EL (cell line): ENCODE measurements around the gene GUCD1.
A peak's percentile ranks its signal among the peaks of the same experiment; 100 is the strongest.

Experiments used
- DNase-seq: peaks from one replicate; pipeline ENCODE4 v3.0.0-alpha.2; 2016

Gene GUCD1

GRCh38 chr22:24523873-24524272 is 31.1 kb downstream of the GUCD1 start:
- peak; percentile 37 for DNase-seq

- peak; percentile 63 for DNase-seq
These were observed 33.1 kb downstream of the GUCD1 start for GRCh38 chr22:24521791-24522245.

- DNase-seq = no peak
These were observed 35.4 kb downstream of the GUCD1 start for GRCh38 chr22:24519496-24519895.

- no peak for DNase-seq
These were observed 36.0 kb downstream of the GUCD1 start for GRCh38 chr22:24518771-24519485.

GRCh38 chr22:24518228-24518627 is 36.7 kb downstream of the GUCD1 start:
- no peak for DNase-seq

- DNase-seq = no peak
These were observed 37.5 kb downstream of the GUCD1 start for GRCh38 chr22:24517446-24517845.

- DNase-seq = peak; percentile 92
These were observed 38.6 kb downstream of the GUCD1 start for GRCh38 chr22:24516301-24516737.

GRCh38 chr22:24515027-24515338 is 40.0 kb downstream of the GUCD1 start:
- no peak for DNase-seq

GRCh38 chr22:24514241-24515026 is 40.5 kb downstream of the GUCD1 start:
- DNase-seq = no peak

GRCh38 chr22:24513378-24514240 is 41.3 kb downstream of the GUCD1 start:
- DNase-seq = no peak

GRCh38 chr22:24512043-24512442 is 42.9 kb downstream of the GUCD1 start:
- no peak for DNase-seq

GRCh38 chr22:24510637-24511625 is 44.0 kb downstream of the GUCD1 start:
- no peak for DNase-seq

GRCh38 chr22:24507716-24508115 is 47.2 kb downstream of the GUCD1 start:
- DNase-seq = no peak

- peak; percentile 42 for DNase-seq
These were observed 48.0 kb downstream of the GUCD1 start for GRCh38 chr22:24506802-24507438.

- DNase-seq = no peak
These were observed 49.8 kb downstream of the GUCD1 start for GRCh38 chr22:24504956-24505736.

- DNase-seq = no peak
These were observed 50.4 kb downstream of the GUCD1 start for GRCh38 chr22:24504540-24504939.

GRCh38 chr22:24503843-24504338 is 51.0 kb downstream of the GUCD1 start:
- DNase-seq = no peak

GRCh38 chr22:24503137-24503842 is 51.6 kb downstream of the GUCD1 start:
- DNase-seq = peak; percentile 72

- DNase-seq = no peak
These were observed 52.4 kb downstream of the GUCD1 start for GRCh38 chr22:24502541-24502940.

GRCh38 chr22:24502034-24502433 is 52.9 kb downstream of the GUCD1 start:
- no peak for DNase-seq
